Pancreas (tissue), 10 donors: Measurements from ENCODE around the gene IDH3A. TPM values are rescaled to one million over a fixed set of nuclear protein-coding genes. Genes with fewer than 3 reads are reported as not detected.

Experiments used
- ATAC-seq, 4 donors: fragments of 200-7000 bp; cut with Tn5 transposase; one replicate each; pipeline versions ENCODE4 v1.8.0 to v1.9.1; 2020; ENCODE audit warnings: mild to moderate bottlenecking in 4 of 4, moderate library complexity in 4 of 4
- DNase-seq, 6 donors: peaks; one replicate each; pipeline ENCODE4 v3.0.0-alpha.2; 2020
- FAIRE-seq: peaks from 2 replicates; lab custom pipeline; 2012; peaks lifted over from hg19 to GRCh38; lab: Jason Lieb, UNC
- H3K27ac ChIP-seq, 4 donors: fragments of 200-600 bp; sonication (generic); 1 replicate in 3 of 4; 2 replicates in 1 of 4; pipeline versions ENCODE4 v1.5.0 to v1.8.0; 2020
- H3K27me3 ChIP-seq, 4 donors: fragments of 200-600 bp; one replicate each; pipeline ENCODE4 v1.8.0; 2021
- H3K36me3 ChIP-seq, 3 donors: fragments of 200-600 bp; sonication (generic) in 1 of 3; one replicate each; pipeline versions ENCODE4 v1.5.0 to v1.8.0; 2020 to 2021
- H3K4me1 ChIP-seq, 3 donors: fragments of 200-600 bp; one replicate each; pipeline ENCODE4 v1.8.0; 2021
- H3K4me3 ChIP-seq, 4 donors: fragments of 200-600 bp; sonication (generic) in 2 of 4; one replicate each; pipeline versions ENCODE4 v1.5.0 to v1.8.0; 2020 to 2021
- H3K9me3 ChIP-seq, 4 donors: fragments of 200-600 bp; one replicate each; pipeline ENCODE4 v1.8.0; 2021
- CTCF ChIP-seq, 4 donors: fragments of 200-600 bp; sonication (generic) in 3 of 4; IDR thresholded peaks; one replicate each; pipeline versions ENCODE4 v1.5.0 to v1.8.0; 2021; ENCODE audit warnings: antibody characterized with exemption in 4 of 4
- WGBS, 2 donors: extraction: QIAGEN DNeasy Blood & Tissue Kit; methylation state at CpG; one replicate each; pipeline ENCODE4 v1.1.7; 2013; 5-methylcytosine and 5-hydroxymethylcytosine counted together
- intact Hi-C, 3 donors: fragments of 100-400 bp; cut with DNase I; formaldehyde crosslinking; loops; one replicate each; pipeline versions ENCODE4 v1.11.1 to v1.14.2; 2022
- polyA plus RNA-seq, 2 donors: library from polyadenylated mRNA; stranded (reverse); fragments of 200-250 nt; gene quantifications; one replicate each; pipeline ENCODE4 v1.2.3, GENCODE V29; 2013
- total RNA-seq, 6 donors: library from RNA; stranded (reverse); fragmentation: NEBNext Ultra II Directional in 4 of 6; extraction: Animal tissue kit (Norgen Biotek cat#: 25700) in 4 of 6; gene quantifications; one replicate each; pipeline versions ENCODE4 v1.2.1 to v1.2.4, GENCODE V29; 2021 to 2023
- donor health status: healthy with polysubstance abuse.
- donor health status: DM: no; HTN: no; CAD: no; lungs with moderate emphysema.
- donor health status: DM: no; HTN: no; CAD: no.
- donor health status: control.
- donor health status: control.
- donor health status: Bipolar disorder and iron deficiency.
- donor health status: DM: yes; HTN: yes; CAD: no.
- donor health status: DM: no; HTN: no; CAD: no.
- donor health status: DM: no; HTN: no; CAD: no.
- donor health status: DM: yes; HTN: yes; CAD: no.

IDH3A gene
- total and polyA plus RNA-seq, 8 donors, result 10.2 to 32.1 (median 24.8) TPM

DNA sequence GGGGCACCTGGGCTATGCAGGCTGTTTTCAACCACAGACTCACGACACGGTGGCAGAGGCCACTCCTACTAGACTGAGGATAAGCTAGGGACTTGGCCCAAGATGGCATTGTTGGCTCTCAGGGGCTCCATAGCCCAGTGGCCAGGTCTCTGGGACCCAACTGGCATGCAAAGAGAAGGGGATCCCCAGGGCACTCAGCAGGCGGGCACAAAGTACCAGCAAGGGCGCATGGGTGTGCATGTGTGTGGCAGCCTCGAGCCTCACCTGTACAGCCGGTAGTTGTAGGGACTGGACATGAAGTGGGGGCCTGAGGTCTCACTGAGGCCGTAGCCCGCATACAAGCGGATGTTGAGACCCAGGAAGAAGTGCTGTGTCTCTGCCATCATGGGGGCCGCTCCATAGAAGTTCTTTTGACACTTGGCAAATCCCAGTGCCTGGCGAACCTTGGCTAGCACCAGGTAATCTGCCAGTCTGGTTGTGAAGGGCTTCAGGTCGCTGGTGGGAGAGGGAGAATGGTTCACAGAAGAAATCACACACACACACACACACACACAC, 30.2 kb downstream of the IDH3A start:
- H3K27ac ChIP-seq, result no peak overlapping the region
- H3K9me3 ChIP-seq, result no peaks in the 10 kb centered on the region
- no peak overlapping the region for H3K4me3 ChIP-seq
- intact Hi-C loops, result loop anchor here in 1 of 3 donors (5.0 kb wide), 1 partner anchor 63 kb away; no protein-coding TSS in a partner anchor
- no peak for DNase-seq
- no peak for FAIRE-seq
- TF ChIP-seq CTCF (IDR thresholded peaks at IDR 0.05), result no peak
- no peaks in the 10 kb centered on the region for H3K27me3 ChIP-seq
- 80 to 83% methylated on average over 12 of the region's 12 CpGs for WGBS, 2 donors
- H3K4me1 ChIP-seq, result no peaks in the 10 kb centered on the region
- H3K36me3 ChIP-seq, result no peaks in the 10 kb centered on the region
- no peak for ATAC-seq

- no peak overlapping the region for H3K4me3 ChIP-seq
- no peak for TF ChIP-seq CTCF (IDR thresholded peaks at IDR 0.05)
- DNase-seq, result no peak
- ATAC-seq, result no peak
- WGBS, 2 donors, result 72 to 86% methylated on average over 5 of the region's 5 CpGs
- H3K36me3 ChIP-seq, result no peaks in the 10 kb centered on the region
- no peaks in the 10 kb centered on the region for H3K9me3 ChIP-seq
- no peaks in the 10 kb centered on the region for H3K4me1 ChIP-seq
- intact Hi-C loops, result loop anchor here in 1 of 3 donors (5.0 kb wide), 1 partner anchor 62 kb away; no protein-coding TSS in a partner anchor
- no peak overlapping the region for H3K27ac ChIP-seq
- no peak for FAIRE-seq
- H3K27me3 ChIP-seq, result no peaks in the 10 kb centered on the region
Measured at GRCh38 chr15:78179906-78180305, 30.7 kb downstream of the IDH3A start.

GRCh38 chr15:78182336-78182700, 33.2 kb downstream of the IDH3A start:
- no peaks in the 10 kb centered on the region for H3K9me3 ChIP-seq
- DNase-seq (no peak), ATAC-seq (no peak), FAIRE-seq (no peak)
- no peak overlapping the region for H3K27ac ChIP-seq
- intact Hi-C loops, result no loop called here
- WGBS, 2 donors, result 84 to 86% methylated on average over 5 of the region's 5 CpGs
- no peaks in the 10 kb centered on the region for H3K36me3 ChIP-seq
- no peak overlapping the region for H3K4me3 ChIP-seq
- H3K27me3 ChIP-seq, result no peaks in the 10 kb centered on the region
- TF ChIP-seq CTCF (IDR thresholded peaks at IDR 0.05), result no peak
- no peaks in the 10 kb centered on the region for H3K4me1 ChIP-seq

DNA sequence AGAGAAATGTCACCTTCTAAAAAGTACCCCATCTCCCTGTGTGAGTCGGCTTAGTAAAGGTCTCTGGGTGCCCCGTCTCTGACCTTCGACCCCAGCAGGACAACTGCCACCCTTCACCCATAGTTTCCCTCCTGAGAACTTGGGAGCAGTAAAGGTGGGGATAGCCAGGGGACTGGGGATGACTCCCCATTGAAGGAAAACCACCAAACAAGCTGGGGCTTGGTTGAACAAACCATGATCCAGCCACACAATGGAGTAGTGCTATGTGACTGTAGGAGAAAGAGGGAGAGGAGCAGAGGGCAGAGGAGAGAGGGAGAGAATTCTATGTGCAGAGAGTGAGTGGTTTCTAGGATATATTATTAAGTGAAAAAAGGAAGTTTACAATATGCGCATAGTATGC, 33.7 kb downstream of the IDH3A start:
- FAIRE-seq (no peak), DNase-seq (no peak), ATAC-seq (no peak)
- intact Hi-C loops, result no loop called here
- H3K27ac ChIP-seq, result no peak overlapping the region
- no peaks in the 10 kb centered on the region for H3K27me3 ChIP-seq
- TF ChIP-seq CTCF (IDR thresholded peaks at IDR 0.05), result no peak
- no peak overlapping the region for H3K4me3 ChIP-seq
- H3K36me3 ChIP-seq, result no peaks in the 10 kb centered on the region
- 89 to 93% methylated on average over 4 of the region's 4 CpGs for whole genome bisulfite sequencing, 2 donors
- no peaks in the 10 kb centered on the region for H3K4me1 ChIP-seq
- no peaks in the 10 kb centered on the region for H3K9me3 ChIP-seq

- DNase-seq, result peak in 1 of 6 donors; percentile 8
- no peak for FAIRE-seq
- Histone ChIP-seq H3K36me3 (no peaks in the 10 kb centered on the region), H3K27me3 (no peaks in the 10 kb centered on the region), H3K27ac (no peak overlapping the region), H3K4me1 (no peaks in the 10 kb centered on the region), H3K4me3 (no peak overlapping the region), H3K9me3 (no peaks in the 10 kb centered on the region)
- no peak for TF ChIP-seq CTCF (IDR thresholded peaks at IDR 0.05)
- no peak for ATAC-seq
- WGBS, 2 donors, result 87 to 88% methylated on average over 10 of the region's 10 CpGs
- intact Hi-C loops, result loop anchor here in 1 of 3 donors (10.0 kb wide), 1 partner anchor 68 kb away; no protein-coding TSS in a partner anchor
Measured at GRCh38 chr15:78192826-78193594, 43.8 kb downstream of the IDH3A start.
